IMR-90 (cell line): ENCODE data around the gene DNAI2. TPM values are rescaled to one million over a fixed set of nuclear protein-coding genes. Genes with fewer than 3 reads are reported as not detected.

ENCODE experiments used
- ATAC-seq: fragments of 200-7000 bp; cut with Tn5 transposase; 2 replicates; pipeline ENCODE4 v1.9.1; 2020; ENCODE audit warnings: low read depth, mild to moderate bottlenecking, moderate library complexity
- BruUV-seq: library from RNA; stranded (reverse); fragments of 400-500 nt; replicated peaks from 2 replicates; lab custom pipeline; 2021; lab: Mats Ljungman, UMichigan
- CTCF ChIA-PET: fragments of 300-600 bp; formaldehyde crosslinking; extraction: SDS; loops from one replicate; lab custom pipeline; 2021; ENCODE audit warnings: antibody characterized with exemption; lab: Yijun Ruan, JAX
- POLR2A ChIA-PET: fragments of 300-600 bp; sonication (Branson Sonifier 250); formaldehyde crosslinking; loops from one replicate; lab custom pipeline; 2022; ENCODE audit warnings: antibody characterized with exemption; ENCODE audit not compliant: unreplicated experiment; lab: Charles Lee
- DNase-seq: peaks from one replicate; pipeline ENCODE4 v3.0.0; 2013
- H2AFZ ChIP-seq: replicated peaks from 2 replicates; pipeline ENCODE3; 2013; ENCODE audit warnings: low read length, mild to moderate bottlenecking; ENCODE audit not compliant: poor library complexity
- H2AK5ac ChIP-seq: 2 replicates; pipeline ENCODE4 v1.6.1; 2013; ENCODE audit warnings: low read depth, low read length, inconsistent platforms
- H2AK9ac ChIP-seq: replicated peaks from 2 replicates; pipeline ENCODE3; 2013; ENCODE audit warnings: mild to moderate bottlenecking, low read depth, low read length, moderate library complexity; ENCODE audit not compliant: poor library complexity
- H2BK120ac ChIP-seq: 2 replicates; pipeline ENCODE4 v1.6.1; 2013; ENCODE audit warnings: low read depth, low read length, inconsistent platforms
- H2BK15ac ChIP-seq: 3 replicates; pipeline ENCODE4 v1.6.1; 2013; ENCODE audit warnings: low read depth, low read length, inconsistent platforms
- H2BK20ac ChIP-seq: 2 replicates; pipeline ENCODE4 v1.6.1; 2013; ENCODE audit warnings: low read depth, mild to moderate bottlenecking, inconsistent platforms, low read length, moderate library complexity
- H2BK5ac ChIP-seq: 2 replicates; pipeline ENCODE4 v1.6.1; 2013; ENCODE audit warnings: mild to moderate bottlenecking, low read depth, low read length, inconsistent platforms; ENCODE audit not compliant: poor library complexity, severe bottlenecking
- H3K14ac ChIP-seq: replicated peaks from 2 replicates; pipeline ENCODE4 v1.6.1; 2013; ENCODE audit warnings: low read depth, low read length, inconsistent platforms
- H3K18ac ChIP-seq: 2 replicates; pipeline ENCODE4 v1.6.1; 2013; ENCODE audit warnings: low read depth, low read length, control low read depth
- H3K23ac ChIP-seq: 2 replicates; pipeline ENCODE4 v1.6.1; 2013; ENCODE audit warnings: low read depth, low read length, inconsistent platforms
- H3K27ac ChIP-seq: 2 replicates; pipeline ENCODE4 v1.5.1; 2013; ENCODE audit warnings: mild to moderate bottlenecking, control low read depth, low read length; ENCODE audit not compliant: insufficient read depth
- H3K27me3 ChIP-seq: 2 replicates; pipeline ENCODE4 v1.6.1; 2013; ENCODE audit warnings: low read length; ENCODE audit not compliant: control insufficient read depth, insufficient read depth
- H3K36me3 ChIP-seq: 2 replicates; pipeline ENCODE4 v1.6.1; 2013; ENCODE audit warnings: low read length, mixed read lengths; ENCODE audit not compliant: control insufficient read depth, insufficient read depth
- H3K4ac ChIP-seq: 2 replicates; pipeline ENCODE4 v1.6.1; 2013; ENCODE audit warnings: low read depth, low read length, inconsistent platforms
- H3K4me1 ChIP-seq: 2 replicates; pipeline ENCODE4 v1.6.1; 2013; ENCODE audit warnings: low read length, mixed read lengths; ENCODE audit not compliant: control insufficient read depth, insufficient read depth
- H3K4me2 ChIP-seq: 2 replicates; pipeline ENCODE4 v1.6.1; 2013; ENCODE audit warnings: low read depth, mild to moderate bottlenecking, control low read depth, low read length, moderate library complexity
- H3K4me3 ChIP-seq: 2 replicates; pipeline ENCODE4 v1.5.1; 2013; ENCODE audit warnings: low read depth, mild to moderate bottlenecking, control low read depth, low read length, moderate library complexity; ENCODE audit not compliant: insufficient read depth
- H3K56ac ChIP-seq: 2 replicates; pipeline ENCODE4 v1.6.1; 2013; ENCODE audit warnings: low read length, inconsistent platforms; ENCODE audit not compliant: insufficient read depth; ENCODE audit errors: extremely low read depth
- H3K79me1 ChIP-seq, 2 experiments: 2 replicates each; pipeline ENCODE4 v1.6.1; 2013; ENCODE audit warnings: low read length in 2 of 2, inconsistent platforms in 1 of 2, low read depth in 1 of 2
- H3K9ac ChIP-seq: 2 replicates; pipeline ENCODE4 v1.6.1; 2013; ENCODE audit warnings: low read depth, low read length, control low read depth
- H3K9me1 ChIP-seq: 2 replicates; pipeline ENCODE4 v1.6.1; 2013; ENCODE audit warnings: low read length, inconsistent platforms; ENCODE audit not compliant: insufficient read depth
- H3K9me3 ChIP-seq: 2 replicates; pipeline ENCODE4 v1.6.1; 2013; ENCODE audit warnings: low read length; ENCODE audit not compliant: control insufficient read depth, insufficient read depth
- H4K20me1 ChIP-seq: 2 replicates; pipeline ENCODE4 v1.6.1; 2013; ENCODE audit warnings: low read length, inconsistent platforms; ENCODE audit not compliant: insufficient read depth
- H4K5ac ChIP-seq: 2 replicates; pipeline ENCODE4 v1.6.1; 2013; ENCODE audit warnings: mild to moderate bottlenecking, low read depth, low read length, control low read depth
- H4K8ac ChIP-seq, 2 experiments: 2 replicates each; pipeline ENCODE4 v1.6.1; 2013; ENCODE audit warnings: low read depth in 2 of 2, low read length in 2 of 2, control low read depth in 1 of 2, inconsistent platforms in 1 of 2
- H4K91ac ChIP-seq: 2 replicates; pipeline ENCODE4 v1.6.1; 2013; ENCODE audit warnings: low read depth, low read length, inconsistent platforms; ENCODE audit not compliant: insufficient read depth
- FOS ChIP-seq: fragments of 150-350 bp; IDR thresholded peaks from 2 replicates; pipeline ENCODE4 v1.6.1; 2016; ENCODE audit warnings: low read depth, low read length
- MAZ ChIP-seq: IDR thresholded peaks from 2 replicates; pipeline ENCODE4 v1.6.1; 2012; ENCODE audit warnings: low read depth, mild to moderate bottlenecking, low read length, improper control_type of control experiment, moderate library complexity, borderline replicate concordance
- MXI1 ChIP-seq: IDR thresholded peaks from 2 replicates; pipeline ENCODE4 v1.6.1; 2012; ENCODE audit warnings: low read depth, mild to moderate bottlenecking, low read length, moderate library complexity, borderline replicate concordance
- NFE2L2 ChIP-seq: fragments of 150-350 bp; IDR thresholded peaks from 2 replicates; pipeline ENCODE4 v1.6.1; 2016; ENCODE audit warnings: low read depth, mild to moderate bottlenecking, low read length
- POLR2A ChIP-seq: IDR thresholded peaks from 2 replicates; pipeline ENCODE4 v1.6.1; 2012; ENCODE audit warnings: mild to moderate bottlenecking, low read depth, low read length
- RFX5 ChIP-seq: IDR thresholded peaks from 2 replicates; pipeline ENCODE4 v1.8.0; 2012; ENCODE audit warnings: low read depth, mild to moderate bottlenecking, low read length, moderate library complexity
- SMC3 ChIP-seq: fragments of 150-350 bp; IDR thresholded peaks from 2 replicates; pipeline ENCODE4 v1.6.1; 2016; ENCODE audit warnings: low read depth, mild to moderate bottlenecking, antibody characterized with exemption, low read length, moderate library complexity
- WGBS, 2 experiments: methylation state at CpG; one replicate each; pipeline versions ENCODE4 v1.1.5 to v1.1.7; 2013; ENCODE audit warnings: missing lambda C conversion rate in 2 of 2; ENCODE audit not compliant: insufficient read length in 1 of 2; ENCODE audit errors: extremely low coverage in 2 of 2; 5-methylcytosine and 5-hydroxymethylcytosine counted together
- dilution Hi-C: fragments of 300-500 bp; cut with HindIII; formaldehyde crosslinking; loops from one replicate; pipeline ENCODE4 v1.14.3; 2018; ENCODE audit warnings: low sequenced_read_pairs; ENCODE audit not compliant: unreplicated experiment
- in situ Hi-C: fragments of 300-500 bp; cut with MboI; formaldehyde crosslinking; loops from 3 replicates; pipeline ENCODE4 v1.14.3; 2019; ENCODE audit warnings: low sequenced_read_pairs, inconsistent platforms, mixed read lengths
- intact Hi-C: fragments of 100-400 bp; cut with micrococcal nuclease; formaldehyde crosslinking; loops from 2 replicates; pipeline ENCODE4 v1.10.0; 2022
- polyA plus RNA-seq, 3 experiments: library from polyadenylated mRNA; depleted of rRNA; stranded (reverse); fragments of >200 nt; gene quantifications; 2 replicates each; pipeline ENCODE4 v1.2.3, GENCODE V29; 2012; ENCODE audit warnings: low replicate concordance in 1 of 3
- total RNA-seq: library from RNA; depleted of rRNA; stranded (reverse); fragments of >200 nt; gene quantifications from 2 replicates; pipeline ENCODE4 v1.2.3, GENCODE V29; 2012
- TF ChIP-seq, protein P1 (sequence below): fragments of 150-350 bp; IDR thresholded peaks from 2 replicates; pipeline ENCODE4 v1.6.1; 2016; ENCODE audit warnings: low read depth, mild to moderate bottlenecking, low read length, moderate library complexity, borderline replicate concordance

Gene DNAI2
- total and polyA plus RNA-seq, 2 of the 4 experiments (the other 2 are of a cell fraction): not detected

DNA sequence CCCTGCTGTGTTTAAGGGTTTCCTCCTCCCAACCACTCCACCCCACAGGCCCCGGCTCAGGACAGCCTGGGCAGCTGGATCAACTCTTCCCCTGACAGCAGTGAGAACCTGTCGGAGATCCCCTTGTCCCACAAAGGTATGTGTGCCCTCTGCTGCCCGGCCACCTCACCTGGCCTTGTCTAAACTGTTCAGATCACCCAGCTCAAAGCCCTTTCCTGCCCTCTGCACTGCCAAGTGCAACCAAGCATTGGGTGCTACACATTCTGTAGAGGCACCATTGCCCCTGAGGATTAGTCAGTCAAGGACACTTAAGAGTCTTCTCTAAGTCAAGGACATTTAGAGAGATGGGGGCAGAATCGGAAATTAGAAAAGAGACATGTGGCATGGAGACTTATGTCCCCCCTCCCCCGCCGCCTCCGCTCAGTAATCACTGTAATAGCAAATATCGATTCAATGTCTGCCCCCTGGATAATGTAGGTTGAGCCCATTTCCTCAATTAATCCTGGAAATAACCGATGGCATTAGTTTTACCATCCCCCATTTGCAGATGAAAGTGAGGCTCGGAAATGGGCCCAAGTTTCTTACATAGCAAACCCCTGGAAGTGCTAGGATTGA, 79.5 kb downstream of the DNAI2 start:
- no peak overlapping the region for H2BK120ac ChIP-seq
- no peak overlapping the region for H3K56ac ChIP-seq
- no TSS peak for BruUV-seq
- no peaks in the 10 kb centered on the region for H3K79me1 ChIP-seq
- TF ChIP-seq FOS (no peak), SMC3 (no peak), NFE2L2 (no peak), MXI1 (no peak), MAZ (no peak), RFX5 (no peak), POLR2A (no peak)
- TF ChIP-seq, protein P1, sequence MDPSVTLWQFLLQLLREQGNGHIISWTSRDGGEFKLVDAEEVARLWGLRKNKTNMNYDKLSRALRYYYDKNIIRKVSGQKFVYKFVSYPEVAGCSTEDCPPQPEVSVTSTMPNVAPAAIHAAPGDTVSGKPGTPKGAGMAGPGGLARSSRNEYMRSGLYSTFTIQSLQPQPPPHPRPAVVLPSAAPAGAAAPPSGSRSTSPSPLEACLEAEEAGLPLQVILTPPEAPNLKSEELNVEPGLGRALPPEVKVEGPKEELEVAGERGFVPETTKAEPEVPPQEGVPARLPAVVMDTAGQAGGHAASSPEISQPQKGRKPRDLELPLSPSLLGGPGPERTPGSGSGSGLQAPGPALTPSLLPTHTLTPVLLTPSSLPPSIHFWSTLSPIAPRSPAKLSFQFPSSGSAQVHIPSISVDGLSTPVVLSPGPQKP: no peak
- no CpG with 5 or more reads among the region's 10 CpGs for WGBS, 2 experiments
- no peak overlapping the region for H3K27ac ChIP-seq
- ATAC-seq: no peak
- H3K27me3 ChIP-seq: peaks cover 16% of the 10 kb centered on the region; the same call in 1 of the 2 replicates
- H3K36me3 ChIP-seq: no peaks in the 10 kb centered on the region
- no peak overlapping the region for H2BK5ac ChIP-seq
- intact Hi-C loops (no loop called here), in situ Hi-C loops (no loop called here), dilution Hi-C loops (no loop called here)
- no peak overlapping the region for H2BK20ac ChIP-seq
- no peak overlapping the region for H3K14ac ChIP-seq
- no peak overlapping the region for H3K18ac ChIP-seq
- H4K8ac ChIP-seq: no peak overlapping the region
- no peak overlapping the region for H2BK15ac ChIP-seq
- ChIA-PET POLR2A (no interaction called here), CTCF (no interaction called here)
- H4K5ac ChIP-seq: no peak overlapping the region
- no peak overlapping the region for H2AK9ac ChIP-seq
- H3K4ac ChIP-seq: no peak overlapping the region
- no peak overlapping the region for H4K91ac ChIP-seq
- no peak overlapping the region for H3K23ac ChIP-seq
- H3K9me3 ChIP-seq: no peaks in the 10 kb centered on the region
- no peak overlapping the region for H3K4me2 ChIP-seq
- no peaks in the 10 kb centered on the region for H3K9me1 ChIP-seq
- no peaks in the 10 kb centered on the region for H3K4me1 ChIP-seq
- no peak overlapping the region for H3K4me3 ChIP-seq
- H3K9ac ChIP-seq: no peak overlapping the region
- DNase-seq: no peak
- no peak overlapping the region for H2AFZ ChIP-seq
- H4K20me1 ChIP-seq: no peaks in the 10 kb centered on the region
- H2AK5ac ChIP-seq: no peak overlapping the region
